ENCODE measurements around the gene UBQLN3. TPM values are rescaled to one million over a fixed set of nuclear protein-coding genes. Genes with fewer than 3 reads are reported as not detected.

UBQLN3 gene
- total RNA-seq, 1 experiment from 2014 or later: not detected

- intact Hi-C loops (cut with micrococcal nuclease; ENCODE audit: unreplicated experiment): loop anchor here (10.0 kb wide), 1 partner anchor 421 kb away; the partner anchor contains the start of gene OR52E5
- no peaks in the 10 kb centered on the region for H3K9me3 Mint-ChIP-seq (ENCODE audit: low read depth, unreplicated experiment)
- H3K4me3 Mint-ChIP-seq (ENCODE audit: low read depth, unreplicated experiment): no peak overlapping the region
- TF ChIP-seq CTCF (IDR thresholded peaks at IDR 0.05; ENCODE audit: unreplicated experiment): no peak
- no TSS peak for BruUV-seq (replicated peaks)
- peaks cover 41% of the 10 kb centered on the region for H3K27me3 Mint-ChIP-seq (ENCODE audit: unreplicated experiment)
- no peaks in the 10 kb centered on the region for H3K4me1 Mint-ChIP-seq (ENCODE audit: low read depth, unreplicated experiment)
- DNase-seq: no peak
- CTCF ChIA-PET: no interaction called here
- no peaks in the 10 kb centered on the region for H3K36me3 Mint-ChIP-seq (ENCODE audit: insufficient read depth, unreplicated experiment)
- H3K27ac Mint-ChIP-seq (ENCODE audit: unreplicated experiment): no peak overlapping the region
These were observed 35.8 kb downstream of the UBQLN3 start for GRCh38 chr11:5473921-5474320.

DNA sequence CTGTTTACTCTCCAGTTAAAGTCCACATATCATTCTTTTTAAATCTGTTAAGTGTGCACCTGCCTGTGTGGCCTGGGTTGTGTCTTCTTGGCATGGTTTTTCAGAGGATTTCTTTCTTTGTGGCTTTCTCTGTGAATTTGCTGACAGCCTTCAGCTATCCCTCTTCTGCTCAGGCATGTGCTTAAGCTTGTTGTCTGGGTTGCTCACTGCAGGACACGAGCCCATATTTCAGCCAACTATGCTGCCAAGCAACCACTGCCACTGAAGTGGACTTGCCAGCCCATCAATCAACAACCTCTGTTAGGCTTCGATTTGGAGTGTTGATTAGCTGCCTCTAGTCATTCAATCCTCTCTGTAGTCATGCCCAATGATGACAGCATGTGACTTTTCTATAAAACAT is 42.2 kb downstream of the UBQLN3 start:
- Mint-ChIP-seq H3K36me3 (ENCODE audit: insufficient read depth, unreplicated experiment) (peaks cover 3% of the 10 kb centered on the region), H3K9me3 (ENCODE audit: low read depth, unreplicated experiment) (peaks cover 4% of the 10 kb centered on the region), H3K27ac (ENCODE audit: unreplicated experiment) (no peak overlapping the region), H3K27me3 (ENCODE audit: unreplicated experiment) (peaks cover 38% of the 10 kb centered on the region), H3K4me1 (ENCODE audit: low read depth, unreplicated experiment) (no peaks in the 10 kb centered on the region), H3K4me3 (ENCODE audit: low read depth, unreplicated experiment) (no peak overlapping the region)
- DNase-seq: no peak
- BruUV-seq (replicated peaks): no TSS peak
- intact Hi-C loops (cut with micrococcal nuclease; ENCODE audit: unreplicated experiment): no loop called here
- no peak for TF ChIP-seq CTCF (IDR thresholded peaks at IDR 0.05; ENCODE audit: unreplicated experiment)
- CTCF ChIA-PET: no interaction called here

DNA sequence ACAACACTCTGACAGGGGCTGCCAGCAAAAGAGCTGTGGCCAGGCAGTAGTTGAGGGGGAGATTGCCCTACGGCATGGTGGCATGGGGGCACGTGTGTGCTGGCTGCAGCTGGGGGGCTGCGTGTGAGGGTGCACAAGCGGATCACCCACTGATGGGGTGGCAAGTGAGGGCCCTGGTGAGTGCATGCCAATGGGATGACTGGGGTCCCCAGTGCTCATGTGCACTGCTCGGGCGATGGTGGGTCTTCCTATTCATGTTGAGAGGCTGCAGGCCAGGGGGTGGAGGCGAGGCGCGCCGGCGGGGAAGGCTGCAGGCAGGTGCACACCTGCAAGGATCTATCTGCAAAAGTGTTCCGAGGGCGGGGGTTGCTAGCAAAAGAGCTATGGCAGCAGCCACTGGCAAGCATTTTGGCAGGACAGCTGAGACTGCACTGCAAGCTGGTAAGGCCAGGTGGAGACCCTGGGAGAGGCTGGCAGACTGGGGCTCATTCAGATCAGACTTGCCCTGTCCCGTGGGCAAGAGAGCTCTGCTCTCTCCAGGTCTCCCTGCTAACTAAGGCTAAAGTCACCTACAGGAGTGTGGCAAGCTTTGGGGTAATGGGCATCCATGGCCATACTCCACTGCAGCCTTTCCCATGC is 48.7 kb downstream of the UBQLN3 start:
- no peak overlapping the region for H3K4me3 Mint-ChIP-seq (ENCODE audit: low read depth, unreplicated experiment)
- intact Hi-C loops (cut with micrococcal nuclease; ENCODE audit: unreplicated experiment): no loop called here

More for the DNA sequence above, 48.7 kb downstream of the UBQLN3 start:
- Mint-ChIP-seq H3K27ac (ENCODE audit: unreplicated experiment) (no peak overlapping the region), H3K27me3 (ENCODE audit: unreplicated experiment) (no peaks in the 10 kb centered on the region), H3K9me3 (ENCODE audit: low read depth, unreplicated experiment) (peaks cover 5% of the 10 kb centered on the region), H3K4me1 (ENCODE audit: low read depth, unreplicated experiment) (no peaks in the 10 kb centered on the region), H3K36me3 (ENCODE audit: insufficient read depth, unreplicated experiment) (no peaks in the 10 kb centered on the region)
- CTCF ChIA-PET: no interaction called here
- BruUV-seq (replicated peaks): no TSS peak
- no peak for DNase-seq
- no peak for TF ChIP-seq CTCF (IDR thresholded peaks at IDR 0.05; ENCODE audit: unreplicated experiment)

Other genes starting within 250 kb of the UBQLN3 start
- not detected in 2 replicates for gene HBE1, start 240.0 kb downstream of the UBQLN3 start, total RNA-seq (2022)
- gene OR51B4, start 208.0 kb downstream of the UBQLN3 start, total RNA-seq (2022): not detected in 2 replicates
- not detected in 2 replicates for gene OR51B2, start 185.7 kb downstream of the UBQLN3 start, total RNA-seq (2022)
- not detected in 2 replicates for gene OR51B5, start 166.4 kb downstream of the UBQLN3 start, total RNA-seq (2022)
- gene OR51B6, start 158.4 kb downstream of the UBQLN3 start, total RNA-seq (2022): not detected in 2 replicates
- not detected in 2 replicates for gene OR51M1, start 126.1 kb downstream of the UBQLN3 start, total RNA-seq (2022)
- not detected in 2 replicates for gene OR51Q1, start 87.8 kb downstream of the UBQLN3 start, total RNA-seq (2022)
- not detected in 2 replicates for gene OR51I1, start 68.4 kb downstream of the UBQLN3 start, total RNA-seq (2022)
- not detected in 2 replicates for gene OR51I2, start 60.6 kb downstream of the UBQLN3 start, total RNA-seq (2022)
- gene OR52D1, start 21.3 kb downstream of the UBQLN3 start, total RNA-seq (2022): not detected in 2 replicates
- 0.14 and 0.51 TPM in 2 replicates for gene UBQLNL, start 6.7 kb upstream of the UBQLN3 start, total RNA-seq (2022)
- not detected in 2 replicates for gene OR52H1, start 38.6 kb upstream of the UBQLN3 start, total RNA-seq (2022)
- not detected in 2 replicates for gene OR52B6, start 70.9 kb upstream of the UBQLN3 start, total RNA-seq (2022)
- 0.80 and 2.8 TPM in 2 replicates for gene TRIM6, start 86.7 kb upstream of the UBQLN3 start, total RNA-seq (2022)
- gene TRIM34, start 115.0 kb upstream of the UBQLN3 start, total RNA-seq (2022): 9.9 and 13.1 TPM in 2 replicates
- 36.8 and 44.1 TPM in 2 replicates for gene TRIM5, start 175.1 kb upstream of the UBQLN3 start, total RNA-seq (2022)
- 11.5 and 37.8 TPM in 2 replicates for gene TRIM22, start 179.8 kb upstream of the UBQLN3 start, total RNA-seq (2022)
- gene OR56B1, start 226.5 kb upstream of the UBQLN3 start, total RNA-seq (2022): not detected in 2 replicates
- not detected in 2 replicates for gene OR52N4, start 244.3 kb upstream of the UBQLN3 start, total RNA-seq (2022)

All from Calu3 (cell line).